Stimulated activated CD4-positive, alpha-beta T cell treated with anti-CD3 and anti-CD28 coated beads, TNF-alpha, amount 100 ng/mL, for 4 hours (primary cell): ENCODE results near the gene MEGF10.
"Not testable (repeated sequence)": the region's sequence is repeated elsewhere in the genome, so short reads cannot be mapped to it uniquely, and the experiment has no call there.

Experiments
- DNase-seq, 3 experiments: peaks; one replicate each; pipeline ENCODE4 v3.0.0-alpha.2; 2020; ENCODE audit warnings: low read depth in 3 of 3

MEGF10 gene

GRCh38 chr5:127290019-127290945 is at the start of gene MEGF10:
Gene MEGF10 (plus strand): TSS chr5:127290796. CDS start chr5:127331309, 40,513 bp downstream.
- no peak for DNase-seq

- DNase-seq, result no peak
These were observed 47.6 kb upstream of the MEGF10 start for GRCh38 chr5:127243011-127243410.

DNA sequence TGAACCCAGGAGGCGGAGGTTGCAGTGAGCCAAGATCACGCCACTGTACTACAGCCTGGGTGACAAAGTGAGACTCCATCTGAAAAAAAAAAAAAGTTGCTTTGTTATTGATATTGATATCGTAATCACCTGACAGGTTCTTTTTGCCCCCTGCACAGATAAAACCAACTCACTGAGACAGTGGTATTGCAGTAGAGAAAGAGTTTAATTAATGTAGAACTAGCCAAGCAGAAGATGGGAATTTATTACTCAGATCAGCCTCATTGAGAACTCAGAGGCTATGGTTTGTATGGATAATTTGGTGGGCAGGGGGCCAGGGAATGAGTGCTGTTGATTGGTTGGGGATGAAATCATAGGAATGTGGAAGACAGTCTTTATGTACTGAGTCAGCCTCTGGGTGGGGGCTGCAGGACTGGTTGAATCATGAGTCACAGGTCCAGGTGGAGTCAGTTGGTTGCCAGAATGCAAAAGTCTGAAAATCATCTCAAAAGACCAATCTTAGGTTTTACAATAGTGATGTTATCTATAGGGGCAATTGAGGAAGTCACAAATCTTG is 35.8 kb upstream of the MEGF10 start:
- DNase-seq, result no peak

DNA sequence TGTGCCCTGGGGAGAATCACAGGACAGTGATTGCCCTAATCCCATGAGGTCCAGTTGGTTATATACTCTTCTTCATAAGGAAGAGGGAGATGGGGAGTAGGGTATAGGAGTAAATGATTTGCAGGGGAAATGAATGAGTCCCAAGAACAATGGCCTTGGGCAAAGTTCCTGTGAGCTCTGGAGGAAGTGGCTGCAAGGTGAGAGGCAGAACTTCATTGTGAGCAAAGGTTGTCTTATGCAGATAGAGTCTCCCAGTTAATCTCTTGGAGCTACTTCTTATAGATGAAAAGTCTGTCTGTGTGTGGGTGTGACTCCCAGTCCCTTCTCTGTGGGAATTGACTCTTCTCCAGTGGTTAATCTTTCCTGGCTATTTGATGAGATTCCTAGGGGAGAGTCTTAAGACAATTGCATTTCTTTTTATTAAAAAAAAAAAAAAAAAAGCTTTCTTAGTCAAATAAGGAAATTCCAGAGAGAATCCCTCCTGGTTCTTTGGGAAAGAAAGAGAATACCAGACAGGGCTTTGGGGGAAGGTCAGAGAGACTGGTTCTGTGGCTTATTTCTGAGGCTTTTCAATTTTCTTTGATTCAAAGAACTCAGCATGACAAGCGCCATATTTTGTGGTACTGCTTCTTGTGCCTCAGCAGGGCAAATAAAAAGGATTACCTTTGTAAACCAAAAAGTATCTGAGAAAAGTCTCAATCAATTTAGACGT is 33.6 kb upstream of the MEGF10 start:
- no peak for DNase-seq

GRCh38 chr5:127260686-127261085 is 29.9 kb upstream of the MEGF10 start:
- DNase-seq, result no peak

GRCh38 chr5:127265473-127265872 is 25.1 kb upstream of the MEGF10 start:
- not testable (repeated sequence) for DNase-seq

DNA sequence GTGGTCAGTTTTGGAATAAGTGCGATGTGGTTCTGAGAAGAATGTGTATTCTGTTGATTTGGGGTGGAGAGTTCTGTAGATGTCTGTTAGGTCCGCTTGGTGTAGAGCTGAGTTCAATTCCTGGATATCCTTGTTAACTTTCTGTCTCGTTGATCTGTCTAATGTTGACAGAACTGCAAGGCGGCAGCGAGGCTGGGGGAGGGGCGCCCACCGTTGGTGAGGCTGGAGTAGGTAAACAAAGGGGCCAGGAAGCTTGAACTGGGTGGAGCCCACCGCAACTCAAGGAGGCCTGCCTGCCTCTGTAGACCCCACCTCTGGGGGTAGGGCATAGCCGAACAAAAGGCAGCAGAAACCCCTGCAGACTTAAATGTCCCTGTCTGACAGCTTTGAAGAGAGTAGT is 22.3 kb upstream of the MEGF10 start:
- not testable (repeated sequence) for DNase-seq

GRCh38 chr5:127270713-127271112 is 19.9 kb upstream of the MEGF10 start:
- DNase-seq, result not testable (repeated sequence)

DNA sequence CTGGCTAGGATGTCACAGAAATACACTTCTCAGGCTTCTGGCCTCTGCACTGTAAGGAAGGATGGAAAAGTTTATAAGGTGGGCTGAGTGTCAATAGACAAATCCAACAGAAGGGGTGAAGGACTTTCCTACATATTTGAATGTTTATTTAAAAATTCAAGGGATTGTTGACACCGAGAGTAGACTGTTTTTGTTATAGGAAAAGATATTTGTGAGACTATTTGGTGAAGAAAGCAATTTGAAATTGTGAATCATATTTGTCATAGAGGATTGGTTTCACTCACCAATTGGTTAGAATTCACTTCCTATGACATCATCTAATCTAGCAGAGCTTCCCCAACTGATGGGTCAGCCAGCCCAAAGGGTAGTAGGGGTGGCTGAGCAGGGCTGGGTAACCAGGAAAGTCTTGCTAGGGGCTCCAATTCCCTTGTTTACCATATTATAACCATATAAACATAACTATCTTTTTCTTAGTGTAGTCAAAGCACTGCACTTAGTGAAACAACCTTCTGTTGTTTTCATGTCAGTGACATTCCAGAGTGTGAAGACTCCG is 14.9 kb upstream of the MEGF10 start:
- DNase-seq, result no peak

DNA sequence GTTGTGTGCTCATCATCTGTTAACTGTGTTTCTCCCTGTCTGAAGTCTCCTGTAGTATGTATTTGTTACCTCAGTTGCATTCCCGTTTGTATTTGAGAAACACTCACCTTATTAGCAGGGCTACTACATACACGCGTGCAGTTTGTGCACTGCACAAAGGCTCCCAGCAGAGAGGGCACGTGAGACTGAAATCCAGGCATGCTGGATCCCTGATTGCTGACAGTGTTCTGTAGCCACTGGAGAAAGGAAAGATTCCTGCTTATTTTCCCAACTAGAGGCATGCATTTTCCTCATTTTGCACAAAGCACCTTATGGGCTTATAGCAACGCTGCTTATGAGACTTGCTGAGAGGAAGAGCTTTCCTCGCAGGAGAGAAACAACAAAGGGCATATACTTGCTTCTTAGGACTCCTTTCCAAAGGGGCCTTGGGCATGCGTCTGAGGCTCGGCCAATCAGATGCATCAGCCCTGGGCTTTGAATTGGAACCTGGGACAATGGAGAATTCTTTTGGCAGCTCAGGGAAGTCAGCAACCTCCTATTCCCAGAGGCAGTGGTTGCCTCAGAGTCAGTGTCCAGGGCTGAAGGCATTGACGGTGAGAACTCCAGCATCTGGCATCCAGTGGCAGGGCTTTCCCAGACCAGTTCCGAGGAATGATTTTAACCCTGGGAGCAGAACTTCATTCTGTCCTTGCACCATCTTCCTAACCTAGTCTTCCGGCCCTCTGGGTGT is 9.9 kb upstream of the MEGF10 start:
- no peak for DNase-seq

DNA sequence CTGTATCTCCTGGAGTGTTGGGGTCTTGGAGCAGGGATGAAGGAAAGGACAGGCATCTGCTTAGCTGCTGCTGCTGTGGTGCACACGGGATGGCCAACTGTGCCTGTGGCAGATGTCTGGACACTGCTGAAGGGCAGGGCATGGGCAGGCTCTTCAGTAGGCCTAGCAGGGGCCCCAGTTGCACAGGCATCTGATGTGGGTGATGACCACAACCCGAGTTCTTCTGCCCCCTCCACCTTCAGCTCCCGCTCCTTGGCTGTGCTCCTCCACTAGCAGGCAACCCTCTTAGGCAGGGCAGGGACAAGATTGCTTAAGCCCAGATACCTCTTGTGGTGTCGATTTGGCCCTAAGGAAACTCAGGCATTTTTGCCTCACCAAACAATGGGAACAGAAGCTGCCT is 9.0 kb upstream of the MEGF10 start:
- DNase-seq, result no peak

GRCh38 chr5:127288676-127289075 is 1.9 kb upstream of the MEGF10 start:
- DNase-seq, result no peak

DNA sequence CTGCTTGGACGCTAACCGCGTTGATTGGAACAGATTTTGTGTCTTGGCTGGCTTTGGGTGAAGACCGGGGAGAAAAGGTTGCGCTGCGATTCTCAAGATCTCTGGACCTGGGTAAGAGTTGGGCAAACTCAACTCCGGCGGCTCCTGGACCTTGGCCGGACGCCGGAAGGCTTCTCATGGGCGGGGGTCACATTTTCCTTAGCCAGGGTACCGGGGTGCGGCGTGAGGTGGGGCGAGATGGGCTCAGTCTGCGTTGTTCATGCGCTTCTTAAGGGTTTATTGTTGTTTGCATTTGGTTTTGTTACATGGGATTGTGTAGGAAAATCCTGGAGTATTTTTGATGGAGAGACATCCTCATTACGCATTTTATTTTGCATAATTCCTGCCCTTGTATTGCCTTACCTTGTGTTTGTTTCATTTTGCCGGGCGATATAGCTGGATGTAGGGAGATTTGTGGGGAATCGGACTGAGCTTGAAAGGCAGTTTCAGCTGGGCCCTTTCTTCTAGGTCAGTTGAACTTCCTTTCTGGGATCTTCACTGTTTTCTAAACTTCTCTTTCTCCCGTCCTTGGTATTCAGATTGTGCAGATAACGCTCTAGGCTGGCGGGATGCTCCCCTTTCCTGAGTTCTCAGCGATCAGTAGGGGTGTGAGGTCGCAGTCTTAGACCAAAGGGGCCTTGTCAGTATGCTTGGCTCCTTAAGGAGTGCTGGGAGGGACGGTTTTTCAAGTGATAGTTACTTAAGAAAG is 524 bp downstream of the MEGF10 start:
- no peak for DNase-seq

GRCh38 chr5:127292030-127292735 is 1.6 kb downstream of the MEGF10 start:
- no peak for DNase-seq

- no peak for DNase-seq
These were observed 2.8 kb downstream of the MEGF10 start for GRCh38 chr5:127293373-127293772.

DNA sequence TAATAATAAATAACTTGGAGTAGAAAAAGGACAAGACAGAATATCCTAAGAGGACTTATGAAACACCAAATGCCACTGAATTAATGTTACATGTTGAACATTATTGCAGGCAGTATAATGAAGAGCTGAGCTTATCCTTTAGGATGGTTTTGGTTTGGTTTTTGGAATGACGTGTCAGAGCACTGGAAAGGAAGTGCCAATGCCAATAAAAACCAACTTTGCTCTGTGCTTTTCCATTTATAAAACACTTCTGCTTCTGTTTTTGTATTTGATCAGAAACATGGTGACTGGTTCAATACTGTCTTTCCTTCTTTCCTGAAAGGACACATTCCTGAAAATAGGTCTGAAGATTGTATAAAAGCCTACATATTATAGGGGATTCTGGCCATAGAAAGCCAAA is 4.2 kb downstream of the MEGF10 start:
- DNase-seq, result no peak

- no peak for DNase-seq
These were observed 4.9 kb downstream of the MEGF10 start for GRCh38 chr5:127295454-127295853.

GRCh38 chr5:127296321-127296720 is 5.7 kb downstream of the MEGF10 start:
- DNase-seq, result no peak

- DNase-seq, result not testable (repeated sequence)
These were observed 6.3 kb downstream of the MEGF10 start for GRCh38 chr5:127296894-127297293.

DNA sequence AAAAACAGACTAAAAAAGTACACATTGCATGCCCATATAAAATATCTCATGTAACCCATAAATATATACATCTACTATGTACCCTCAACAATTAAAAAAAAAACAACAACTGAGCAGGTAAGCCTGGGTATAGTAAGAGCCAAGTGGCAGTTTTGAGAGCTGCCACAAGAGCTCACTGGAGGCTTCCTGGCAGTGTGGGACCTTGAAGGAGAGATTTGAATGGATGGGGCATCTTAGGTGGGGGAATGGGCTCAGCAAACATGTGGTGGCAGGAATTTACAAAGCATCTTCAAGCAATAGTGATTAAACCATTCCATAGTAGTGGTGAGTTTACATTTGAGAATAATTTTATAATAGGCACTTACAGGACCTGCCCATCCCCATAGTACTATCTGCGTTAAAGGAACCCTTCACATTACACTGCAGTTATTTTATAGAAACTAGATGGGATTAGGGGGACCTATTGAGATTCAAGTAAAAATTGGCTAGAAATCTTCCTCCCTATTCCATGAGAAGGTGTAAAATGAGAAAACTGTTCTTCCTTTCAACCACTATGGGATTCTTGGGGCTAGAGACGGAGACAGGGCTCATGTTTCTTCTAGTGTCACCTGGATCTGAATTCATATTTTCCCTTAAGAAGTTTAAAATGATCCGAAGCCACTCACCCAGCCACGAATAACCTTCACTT is 6.9 kb downstream of the MEGF10 start:
- DNase-seq, result no peak
